H9 (cell line): Measurements from ENCODE around the gene TBL2. TPM values are rescaled to one million over a fixed set of nuclear protein-coding genes. Genes with fewer than 3 reads are reported as not detected.

Experiments
- DNase-seq: peaks from one replicate; pipeline ENCODE4 v3.0.0-alpha.2; 2017
- H2AFZ ChIP-seq: one replicate; pipeline ENCODE4 v1.6.1; 2013; ENCODE audit warnings: mild to moderate bottlenecking, low read length, control low read depth, moderate library complexity
- H2AK5ac ChIP-seq: 2 replicates; pipeline ENCODE4 v1.6.1; 2013; ENCODE audit warnings: low read length, control low read depth, mixed read lengths; ENCODE audit not compliant: insufficient read length
- H2BK120ac ChIP-seq: one replicate; pipeline ENCODE4 v1.6.1; 2013; ENCODE audit warnings: low read depth, mild to moderate bottlenecking, low read length, control low read depth, inconsistent platforms; ENCODE audit not compliant: poor library complexity, severe bottlenecking
- H2BK12ac ChIP-seq: 2 replicates; pipeline ENCODE4 v1.6.1; 2013; ENCODE audit warnings: low read length, control low read depth, mixed read lengths, low read depth; ENCODE audit not compliant: insufficient read length
- H2BK15ac ChIP-seq: 2 replicates; pipeline ENCODE4 v1.6.1; 2013; ENCODE audit warnings: low read depth, low read length, control low read depth
- H2BK20ac ChIP-seq: one replicate; pipeline ENCODE4 v1.6.1; 2013; ENCODE audit warnings: low read depth, mild to moderate bottlenecking, low read length, control low read depth, inconsistent platforms; ENCODE audit not compliant: poor library complexity, severe bottlenecking
- H2BK5ac ChIP-seq: 2 replicates; pipeline ENCODE4 v1.6.1; 2013; ENCODE audit warnings: low read length, control low read depth, mixed read lengths; ENCODE audit not compliant: insufficient read length
- H3K14ac ChIP-seq: 2 replicates; pipeline ENCODE4 v1.6.1; 2013; ENCODE audit warnings: low read length, control low read depth; ENCODE audit not compliant: insufficient read depth
- H3K18ac ChIP-seq: 2 replicates; pipeline ENCODE4 v1.6.1; 2013; ENCODE audit warnings: low read depth, mild to moderate bottlenecking, mixed read lengths, low read length, control low read depth; ENCODE audit not compliant: insufficient read length
- H3K23ac ChIP-seq: 2 replicates; pipeline ENCODE4 v1.6.1; 2013; ENCODE audit warnings: low read length, control low read depth, mixed read lengths, low read depth; ENCODE audit not compliant: insufficient read length
- H3K23me2 ChIP-seq: 2 replicates; pipeline ENCODE4 v1.6.1; 2013; ENCODE audit warnings: low read depth, mild to moderate bottlenecking, mixed read lengths, low read length, control low read depth; ENCODE audit not compliant: insufficient read length, poor library complexity, severe bottlenecking
- H3K27ac ChIP-seq: 2 replicates; pipeline ENCODE4 v1.5.1; 2013; ENCODE audit warnings: low read length, control low read depth, mixed read lengths, low read depth; ENCODE audit not compliant: insufficient read length
- H3K27me3 ChIP-seq: 2 replicates; pipeline ENCODE4 v1.6.1; 2013; ENCODE audit warnings: low read length, control low read depth, inconsistent platforms; ENCODE audit not compliant: insufficient read depth
- H3K4ac ChIP-seq: 2 replicates; pipeline ENCODE4 v1.6.1; 2013; ENCODE audit warnings: low read depth, mild to moderate bottlenecking, control low read depth, inconsistent platforms, low read length, moderate library complexity
- H3K4me1 ChIP-seq: 2 replicates; pipeline ENCODE4 v1.6.1; 2013; ENCODE audit warnings: low read length, control low read depth, inconsistent platforms; ENCODE audit not compliant: insufficient read depth
- H3K4me2 ChIP-seq: 2 replicates; pipeline ENCODE4 v1.6.1; 2013; ENCODE audit warnings: low read length, control low read depth, mixed read lengths; ENCODE audit not compliant: insufficient read length, insufficient read depth
- H3K56ac ChIP-seq: 2 replicates; pipeline ENCODE4 v1.6.1; 2013; ENCODE audit warnings: low read depth, mild to moderate bottlenecking, mixed read lengths, low read length, control low read depth; ENCODE audit not compliant: insufficient read length
- H3K79me1 ChIP-seq: 2 replicates; pipeline ENCODE4 v1.6.1; 2013; ENCODE audit warnings: low read depth, mild to moderate bottlenecking, moderate library complexity, low read length, control low read depth, inconsistent platforms; ENCODE audit not compliant: insufficient read depth, poor library complexity, severe bottlenecking
- H3K79me2 ChIP-seq: 2 replicates; pipeline ENCODE4 v1.6.1; 2013; ENCODE audit warnings: low read length, control low read depth, inconsistent platforms; ENCODE audit not compliant: insufficient read depth
- H3K9ac ChIP-seq: 2 replicates; pipeline ENCODE4 v1.6.1; 2013; ENCODE audit warnings: low read length, control low read depth, mixed read lengths; ENCODE audit not compliant: insufficient read length; ENCODE audit errors: extremely low read depth
- H3K9me3 ChIP-seq: one replicate; pipeline ENCODE4 v1.6.1; 2013; ENCODE audit warnings: low read depth, low read length, inconsistent platforms; ENCODE audit not compliant: control insufficient read depth
- H3T11ph ChIP-seq: one replicate; pipeline ENCODE4 v1.6.1; 2013; ENCODE audit warnings: mild to moderate bottlenecking, low read length, control low read depth, inconsistent platforms
- H4K20me1 ChIP-seq: one replicate; pipeline ENCODE4 v1.6.1; 2013; ENCODE audit not compliant: control insufficient read depth, insufficient read length, insufficient read depth
- H4K5ac ChIP-seq: 2 replicates; pipeline ENCODE4 v1.6.1; 2013; ENCODE audit warnings: low read depth, mild to moderate bottlenecking, mixed read lengths, low read length, control low read depth; ENCODE audit not compliant: insufficient read length
- H4K8ac ChIP-seq: replicated peaks from 2 replicates; pipeline ENCODE4 v1.6.1; 2013; ENCODE audit warnings: low read length, control low read depth, mixed read lengths, low read depth; ENCODE audit not compliant: insufficient read length
- H4K91ac ChIP-seq: 2 replicates; pipeline ENCODE4 v1.6.1; 2013; ENCODE audit warnings: low read depth, mild to moderate bottlenecking, moderate library complexity, mixed read lengths, low read length, control low read depth; ENCODE audit not compliant: insufficient read length
- H3K27ac Mint-ChIP-seq, 3 experiments: 2 replicates in 2 of 3; 3 replicates in 1 of 3; pipeline ENCODE4 v1.8.0; 2020 to 2021; ENCODE audit warnings: mixed read lengths in 3 of 3, mild to moderate bottlenecking in 1 of 3, moderate library complexity in 1 of 3
- H3K27me3 Mint-ChIP-seq: 2 replicates; pipeline ENCODE4 v1.8.0; 2021; ENCODE audit warnings: low read depth, mild to moderate bottlenecking, moderate library complexity, mixed read lengths
- H3K36me3 Mint-ChIP-seq, 3 experiments: 2 replicates in 2 of 3; 3 replicates in 1 of 3; pipeline ENCODE4 v1.8.0; 2020 to 2021; ENCODE audit warnings: low read depth in 3 of 3, mixed read lengths in 3 of 3; ENCODE audit not compliant: insufficient read depth in 1 of 3
- H3K4me1 Mint-ChIP-seq, 2 experiments: 2 replicates each; pipeline ENCODE4 v1.8.0; 2020; ENCODE audit warnings: mixed read lengths in 2 of 2
- H3K4me3 Mint-ChIP-seq, 2 experiments: 2 replicates in 1 of 2; 3 replicates in 1 of 2; pipeline ENCODE4 v1.8.0; 2020 to 2021; ENCODE audit warnings: mild to moderate bottlenecking in 2 of 2, mixed read lengths in 2 of 2, moderate library complexity in 1 of 2
- H3K9me3 Mint-ChIP-seq, 2 experiments: 2 replicates in 1 of 2; 3 replicates in 1 of 2; pipeline ENCODE4 v1.8.0; 2020; ENCODE audit warnings: mild to moderate bottlenecking in 2 of 2, mixed read lengths in 2 of 2, moderate library complexity in 1 of 2
- WGBS: extraction: QIAGEN DNeasy Blood & Tissue Kit; methylation state at CpG from one replicate; pipeline ENCODE4 v1.1.7; 2013; ENCODE audit warnings: missing lambda C conversion rate, low lambda C conversion rate, mixed read lengths; ENCODE audit not compliant: insufficient read length; ENCODE audit errors: extremely low coverage; 5-methylcytosine and 5-hydroxymethylcytosine counted together
- total RNA-seq: library from RNA; stranded (reverse); gene quantifications from 2 replicates; pipeline ENCODE4 v1.2.1, GENCODE V29; 2021
- TF ChIP-seq, protein P1 (sequence below): fragments of 200-600 bp; sonication (generic); conservative IDR thresholded peaks from 3 replicates; pipeline ENCODE4 v1.8.0; 2021; ENCODE audit warnings: antibody characterized with exemption, mild to moderate bottlenecking

Gene TBL2
- total RNA-seq, 1 experiment from 2014 or later, result 26.7 TPM

DNA sequence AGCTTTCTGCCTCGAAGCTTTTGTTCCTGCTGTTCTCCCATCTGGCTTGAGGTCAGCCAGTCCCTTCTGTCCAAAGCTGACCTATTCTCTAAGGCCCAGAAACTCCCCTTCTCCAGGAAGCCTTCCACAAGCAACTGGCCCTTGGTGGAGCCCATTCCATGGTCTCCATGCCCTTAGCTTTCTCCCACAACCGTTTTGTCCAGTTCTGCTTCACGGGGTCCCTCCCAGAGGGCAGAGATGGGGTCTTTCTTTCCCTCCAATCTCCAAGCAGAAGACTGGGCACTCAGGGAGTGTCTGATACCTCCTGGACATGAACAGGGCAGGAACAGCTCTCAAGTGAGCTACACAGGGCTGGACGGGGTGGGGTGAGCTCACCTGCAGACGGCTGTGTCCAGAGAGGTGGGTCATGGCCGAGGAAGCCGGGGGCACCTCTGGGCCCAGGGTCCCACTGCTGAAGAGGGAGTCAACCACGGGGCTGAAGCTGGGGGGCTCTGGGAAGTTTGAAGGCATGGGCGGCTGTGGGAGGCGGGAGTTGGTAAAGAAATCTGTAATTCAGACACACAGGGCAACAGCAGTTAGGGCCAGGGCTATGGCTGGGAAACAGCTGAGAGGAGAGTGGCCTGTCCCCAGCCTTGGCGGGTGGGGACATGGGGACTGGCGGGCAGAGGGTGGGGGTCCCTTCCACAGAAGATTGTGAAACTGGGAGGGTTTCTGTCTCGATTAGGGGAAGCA, 20.9 kb upstream of the TBL2 start:
- no CpG with 5 or more reads among the region's 13 CpGs for WGBS
- no peak overlapping the region for H3K27ac Mint-ChIP-seq
- H2BK5ac ChIP-seq, result no peak overlapping the region
- DNase-seq, result no peak
- H3K23me2 ChIP-seq, result no peaks in the 10 kb centered on the region
- no peak overlapping the region for H3T11ph ChIP-seq
- no peaks in the 10 kb centered on the region for H3K79me1 ChIP-seq
- no peak overlapping the region for H3K27ac ChIP-seq
- no peak overlapping the region for H3K56ac ChIP-seq
- no peak overlapping the region for H3K18ac ChIP-seq
- no peak overlapping the region for H2AK5ac ChIP-seq
- H3K4me2 ChIP-seq, result no peak overlapping the region
- H3K4ac ChIP-seq, result no peak overlapping the region
- no peak overlapping the region for H3K23ac ChIP-seq
- no peaks in the 10 kb centered on the region for H4K20me1 ChIP-seq
- no peak overlapping the region for H2BK120ac ChIP-seq
- H3K4me1 ChIP-seq, result no peaks in the 10 kb centered on the region; the same call in 1 of the 2 replicates
- H4K8ac ChIP-seq, result no peak overlapping the region
- H4K91ac ChIP-seq, result no peak overlapping the region
- H3K36me3 Mint-ChIP-seq, result peaks cover 0 to 4% (median 0%) of the 10 kb centered on the region in 3 experiments; a peak in 3 of 7 replicates
- no peak overlapping the region for H2AFZ ChIP-seq
- H2BK20ac ChIP-seq, result no peak overlapping the region
- H3K4me1 Mint-ChIP-seq, result peaks cover 4 to 35% of the 10 kb centered on the region in 2 experiments; a peak in 3 of 4 replicates
- H3K14ac ChIP-seq, result no peak overlapping the region; the same call in 1 of the 2 replicates
- no peak overlapping the region for H3K4me3 Mint-ChIP-seq
- no peaks in the 10 kb centered on the region for H3K9me3 Mint-ChIP-seq
- no peak overlapping the region for H4K5ac ChIP-seq
- H3K27me3 Mint-ChIP-seq, result peaks cover 51% of the 10 kb centered on the region
- H3K27me3 ChIP-seq, result no peaks in the 10 kb centered on the region; the same call in 1 of the 2 replicates
- no peak overlapping the region for H2BK12ac ChIP-seq
- no peak overlapping the region for H2BK15ac ChIP-seq
- H3K9ac ChIP-seq, result no peak overlapping the region
- no peaks in the 10 kb centered on the region for H3K79me2 ChIP-seq
- TF ChIP-seq, protein P1, sequence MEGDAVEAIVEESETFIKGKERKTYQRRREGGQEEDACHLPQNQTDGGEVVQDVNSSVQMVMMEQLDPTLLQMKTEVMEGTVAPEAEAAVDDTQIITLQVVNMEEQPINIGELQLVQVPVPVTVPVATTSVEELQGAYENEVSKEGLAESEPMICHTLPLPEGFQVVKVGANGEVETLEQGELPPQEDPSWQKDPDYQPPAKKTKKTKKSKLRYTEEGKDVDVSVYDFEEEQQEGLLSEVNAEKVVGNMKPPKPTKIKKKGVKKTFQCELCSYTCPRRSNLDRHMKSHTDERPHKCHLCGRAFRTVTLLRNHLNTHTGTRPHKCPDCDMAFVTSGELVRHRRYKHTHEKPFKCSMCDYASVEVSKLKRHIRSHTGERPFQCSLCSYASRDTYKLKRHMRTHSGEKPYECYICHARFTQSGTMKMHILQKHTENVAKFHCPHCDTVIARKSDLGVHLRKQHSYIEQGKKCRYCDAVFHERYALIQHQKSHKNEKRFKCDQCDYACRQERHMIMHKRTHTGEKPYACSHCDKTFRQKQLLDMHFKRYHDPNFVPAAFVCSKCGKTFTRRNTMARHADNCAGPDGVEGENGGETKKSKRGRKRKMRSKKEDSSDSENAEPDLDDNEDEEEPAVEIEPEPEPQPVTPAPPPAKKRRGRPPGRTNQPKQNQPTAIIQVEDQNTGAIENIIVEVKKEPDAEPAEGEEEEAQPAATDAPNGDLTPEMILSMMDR, result no peak
- no peaks in the 10 kb centered on the region for H3K9me3 ChIP-seq
